HL-60/S4 treated with retinoic acid at 250 ng/mL for 4 days and 3 days (cell line): ENCODE results near the gene VSIG8.

Experiments used
- in situ Hi-C: fragments of 300-500 bp; cut with MboI; formaldehyde crosslinking; loops from 2 replicates; pipeline ENCODE4 v1.7.0; 2022; ENCODE audit warnings: low sequenced_read_pairs

Gene VSIG8

DNA sequence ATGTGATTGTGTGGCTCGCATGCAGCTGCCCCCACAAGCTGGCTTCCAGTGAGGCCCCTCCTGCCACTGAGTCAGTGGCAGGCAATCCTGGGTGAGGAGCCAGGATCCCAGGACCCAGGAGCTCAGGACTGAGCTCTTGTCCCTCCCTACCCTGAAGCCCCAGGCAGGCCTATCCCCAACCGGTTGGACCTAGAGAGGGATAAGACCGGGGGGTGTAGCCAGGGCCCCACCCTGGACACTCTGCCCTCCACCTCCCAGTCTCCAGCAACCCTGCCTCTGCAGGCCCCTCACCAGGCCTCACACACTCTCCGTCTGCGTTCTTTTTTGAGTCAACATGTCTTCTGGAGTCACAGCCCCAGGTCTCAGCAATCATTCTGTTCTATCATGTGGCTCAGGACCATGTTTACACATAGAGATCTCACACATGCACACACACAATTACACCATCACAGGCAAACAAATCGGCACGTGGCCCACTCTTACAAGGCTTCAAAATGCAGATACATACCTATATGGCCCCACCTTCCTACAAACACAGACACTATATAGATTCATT lies 2.6 kb downstream of the VSIG8 start:
- in situ Hi-C loops = no loop called here

- in situ Hi-C loops = no loop called here
Observed at GRCh38 chr1:159857889-159858288, 4.6 kb downstream of the VSIG8 start.

DNA sequence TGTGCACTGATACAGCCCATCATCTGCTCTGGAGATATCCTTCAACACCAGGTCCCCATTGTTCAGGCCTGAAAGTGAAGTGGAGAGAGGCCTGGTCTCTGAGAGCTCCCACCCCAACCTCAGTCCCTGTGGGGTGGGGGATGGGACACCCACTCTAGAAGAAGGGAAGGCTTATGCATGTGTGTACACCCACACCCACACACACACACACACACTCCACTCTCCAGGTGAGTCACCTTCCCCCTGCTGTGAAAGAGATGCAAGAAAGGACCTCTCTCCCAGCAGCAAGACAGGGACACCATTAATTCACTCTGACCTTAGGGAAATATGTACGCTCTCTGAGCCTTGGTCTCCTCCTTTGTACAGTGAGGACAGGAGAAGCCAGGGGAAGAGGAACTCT lies 5.9 kb downstream of the VSIG8 start:
- in situ Hi-C loops = no loop called here

DNA sequence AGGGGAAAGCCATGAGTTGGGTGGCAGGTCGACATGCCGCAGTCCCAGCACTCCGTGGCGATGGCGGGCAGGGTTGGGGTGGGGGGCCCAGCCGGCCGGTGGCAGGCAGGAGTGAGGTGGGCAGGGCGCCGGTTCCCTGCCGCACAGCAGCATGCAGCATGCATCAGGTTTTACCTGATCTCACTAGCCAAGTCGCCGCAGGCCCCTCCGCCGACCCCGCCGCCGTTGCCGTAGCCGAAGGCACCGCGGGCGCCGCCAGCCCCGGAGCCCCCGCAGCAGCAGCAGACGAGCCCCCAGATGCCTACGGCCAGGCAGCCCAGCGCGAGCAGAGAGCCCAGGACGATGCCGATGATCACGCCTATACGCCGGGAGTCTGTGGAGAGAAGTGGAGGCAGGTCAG lies 6.7 kb downstream of the VSIG8 start:
- in situ Hi-C loops = no loop called here

GRCh38 chr1:159854693-159855192 lies 7.7 kb downstream of the VSIG8 start:
- in situ Hi-C loops = no loop called here

- in situ Hi-C loops = no loop called here
Observed at GRCh38 chr1:159854116-159854692, 8.3 kb downstream of the VSIG8 start.

- in situ Hi-C loops = no loop called here
Observed at GRCh38 chr1:159853417-159854115, 8.9 kb downstream of the VSIG8 start.

GRCh38 chr1:159851407-159851806 lies 11.1 kb downstream of the VSIG8 start:
- in situ Hi-C loops = no loop called here

DNA sequence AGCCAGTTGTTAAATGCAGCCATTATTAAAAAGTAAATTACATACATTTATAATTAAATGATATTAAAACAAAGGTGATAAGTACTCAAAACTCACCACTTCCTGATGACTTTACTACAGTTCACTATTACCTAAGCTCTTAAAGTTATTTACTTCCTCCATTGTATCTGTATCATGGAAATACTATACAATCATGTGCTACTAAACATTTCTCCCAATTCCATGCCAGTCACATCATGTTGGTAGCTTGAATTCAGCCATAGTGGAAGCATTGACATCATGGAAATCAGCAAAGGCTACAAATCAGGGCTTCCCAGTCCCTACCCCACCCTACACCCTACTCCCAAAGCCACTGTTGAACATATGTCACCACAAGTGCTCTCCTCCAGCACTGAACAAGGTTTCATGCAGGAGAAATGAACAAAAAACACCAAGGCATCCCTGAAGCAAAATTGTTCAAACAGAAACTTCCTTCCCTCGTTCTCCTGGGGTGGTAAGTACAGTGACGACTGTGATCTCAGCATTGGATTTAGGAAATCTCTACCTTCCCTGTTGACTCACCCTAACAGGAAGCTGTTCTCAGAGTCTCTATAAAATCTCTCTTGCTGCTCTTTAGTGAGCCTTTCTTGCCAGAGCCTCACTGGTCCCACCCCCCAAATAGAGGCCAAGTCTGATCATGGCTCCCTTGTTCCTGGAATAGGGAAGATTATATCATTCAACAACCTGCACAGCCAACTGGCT lies 12.7 kb downstream of the VSIG8 start:
- in situ Hi-C loops = no loop called here

GRCh38 chr1:159848326-159848725 lies 14.1 kb downstream of the VSIG8 start:
- in situ Hi-C loops = no loop called here

DNA sequence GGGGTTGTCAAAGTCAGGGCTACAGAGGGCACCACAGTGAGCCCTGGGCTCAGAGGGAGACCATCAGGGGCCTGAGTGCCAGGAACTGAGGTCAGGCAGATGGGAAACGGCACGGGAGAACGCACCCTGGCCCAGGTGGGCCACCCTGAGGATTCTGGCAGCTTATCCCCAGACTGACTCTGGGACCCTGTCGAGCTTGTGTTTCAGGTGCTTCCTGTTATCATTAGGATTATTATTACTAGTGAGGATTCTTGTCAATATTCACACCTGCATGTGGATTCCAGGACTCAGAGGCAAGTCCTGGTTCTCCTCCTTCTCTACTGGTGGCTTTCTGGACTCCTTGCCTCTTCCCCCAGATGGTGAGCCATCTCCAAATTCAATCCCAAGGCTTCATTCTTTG lies 15.2 kb downstream of the VSIG8 start:
- in situ Hi-C loops = no loop called here

DNA sequence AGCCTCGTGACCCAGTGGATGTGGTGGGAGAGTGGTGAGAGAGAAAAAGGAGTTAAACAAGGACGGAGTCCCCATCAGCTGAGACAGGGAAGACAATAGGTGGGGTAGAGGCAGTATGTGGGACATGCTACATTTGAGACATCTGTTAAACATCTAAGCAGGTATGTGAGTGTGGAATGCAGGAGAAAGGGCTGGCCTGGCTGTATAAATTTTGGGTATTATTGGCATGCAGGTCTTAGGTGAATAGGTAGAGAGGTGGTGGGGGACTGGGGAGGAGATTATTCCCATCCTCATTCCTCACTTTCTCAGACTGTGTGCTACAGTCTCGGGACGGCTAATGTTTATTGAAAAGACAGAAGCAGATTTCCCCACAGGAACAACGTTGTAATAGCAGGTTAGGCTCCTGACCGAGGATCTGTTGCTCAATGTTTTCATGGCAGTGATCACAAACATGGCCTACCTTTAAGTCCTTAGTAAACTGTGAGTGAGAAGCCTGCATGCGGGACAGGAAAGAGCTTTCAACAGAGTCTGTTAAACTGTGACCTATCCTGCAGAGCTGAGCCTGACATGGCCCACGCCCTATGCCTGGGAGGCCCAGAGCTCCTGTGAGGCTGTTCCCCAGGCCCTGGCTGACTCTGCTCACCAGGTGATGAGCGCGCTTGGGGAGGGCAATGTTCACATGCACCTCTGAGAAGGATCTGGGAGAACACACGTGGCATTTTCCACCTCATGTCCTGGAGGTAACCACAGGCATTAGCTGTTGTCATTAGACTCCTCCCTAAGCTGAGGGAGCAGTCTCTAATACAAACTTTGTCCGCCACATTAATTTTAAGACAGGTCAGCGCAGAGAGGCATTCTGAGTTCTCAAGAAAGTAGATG lies 16.5 kb downstream of the VSIG8 start:
- in situ Hi-C loops = no loop called here

DNA sequence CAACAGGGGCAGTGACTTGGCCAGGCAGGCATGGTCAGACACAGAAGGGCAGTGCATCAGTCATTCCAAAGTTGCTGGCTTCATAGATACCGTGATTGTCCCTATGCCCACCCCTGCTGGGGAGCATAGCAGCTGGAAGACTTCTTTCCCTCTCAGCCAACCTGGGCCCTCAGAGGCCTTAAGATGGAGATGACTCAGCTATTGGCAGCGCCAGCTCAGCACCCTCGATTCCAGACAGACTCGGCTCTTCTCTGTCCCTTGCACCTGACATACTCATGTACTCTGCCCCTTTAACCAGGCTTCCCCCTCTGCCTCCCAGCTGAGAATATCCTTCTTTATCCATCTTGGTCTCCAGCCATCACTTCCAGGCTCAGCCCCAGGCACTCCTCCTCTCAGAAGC lies 19.0 kb downstream of the VSIG8 start:
- in situ Hi-C loops = no loop called here

DNA sequence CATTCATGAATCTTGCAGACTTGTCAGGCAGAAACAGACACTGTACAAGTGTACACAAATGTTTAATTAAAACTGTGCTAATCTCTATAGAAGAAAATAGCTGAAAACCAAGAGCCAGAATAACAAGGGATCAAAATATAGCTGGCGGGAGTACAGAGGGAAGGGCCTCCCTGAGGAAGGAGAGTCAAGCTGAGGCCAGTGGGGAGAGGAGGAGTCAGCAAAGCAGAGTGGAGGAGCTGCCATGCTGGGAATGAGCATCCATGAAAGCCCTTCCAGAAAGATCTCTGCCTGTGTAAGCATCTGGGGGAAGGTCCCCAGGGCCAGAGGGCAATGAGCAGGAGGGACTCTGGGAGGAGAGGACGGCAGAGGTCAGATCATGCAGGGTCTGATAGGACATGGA lies 20.7 kb downstream of the VSIG8 start:
- in situ Hi-C loops = no loop called here

GRCh38 chr1:159839116-159839849 lies 23.2 kb downstream of the VSIG8 start:
- in situ Hi-C loops = no loop called here

- in situ Hi-C loops = no loop called here
Observed at GRCh38 chr1:159838715-159839114, 23.7 kb downstream of the VSIG8 start.

GRCh38 chr1:159835862-159836525 lies 26.5 kb downstream of the VSIG8 start:
- in situ Hi-C loops = no loop called here

DNA sequence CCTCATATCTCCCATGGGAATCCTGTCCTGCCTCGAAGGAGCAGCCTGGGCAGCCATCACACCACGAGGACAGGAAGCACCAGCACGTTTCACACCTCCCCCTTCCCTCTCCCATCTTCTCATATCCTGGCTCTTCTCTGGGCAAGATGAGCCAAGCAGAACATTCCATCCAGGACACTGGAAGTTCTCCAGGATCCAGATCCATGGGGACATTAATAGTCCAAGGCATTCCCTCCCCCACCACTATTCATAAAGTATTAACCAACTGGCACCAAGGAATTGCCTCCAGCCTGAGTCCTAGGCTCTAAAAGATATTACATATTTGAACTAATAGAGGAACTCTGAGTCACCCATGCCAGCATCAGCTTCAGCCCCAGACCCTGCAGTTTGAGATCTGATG lies 27.1 kb downstream of the VSIG8 start:
- in situ Hi-C loops = no loop called here

GRCh38 chr1:159832309-159832708 lies 30.1 kb downstream of the VSIG8 start:
- in situ Hi-C loops = no loop called here
